K562 (cell line): ENCODE measurements around the gene SPI1. TPM values are rescaled to one million over a fixed set of nuclear protein-coding genes. Genes with fewer than 3 reads are reported as not detected.

Experiments used
- ARID2 ChIP-seq: fragments of 450-650 bp; IDR thresholded peaks from 2 replicates; pipeline ENCODE4 v1.6.1; 2017; ENCODE audit warnings: antibody characterized with exemption, mild to moderate bottlenecking
- ATF7 ChIP-seq: fragments of 450-650 bp; IDR thresholded peaks from 2 replicates; pipeline ENCODE4 v1.7.1; 2014; ENCODE audit warnings: mild to moderate bottlenecking, moderate library complexity
- BHLHE40 ChIP-seq: IDR thresholded peaks from 2 replicates; pipeline ENCODE4 v1.6.1; 2011; ENCODE audit warnings: low read length, improper control_type of control experiment
- CEBPB ChIP-seq: fragments of 450-650 bp; IDR thresholded peaks from 2 replicates; pipeline ENCODE4 v1.6.1; 2016; ENCODE audit warnings: missing genetic modification characterization, missing compliant biosample characterization
- CHD4 ChIP-seq: fragments of 200-600 bp; sonication (generic); IDR thresholded peaks from 3 replicates; pipeline ENCODE4 v1.6.1; 2012; ENCODE audit warnings: low read depth, mild to moderate bottlenecking, mixed read lengths, low read length, inconsistent platforms; ENCODE audit not compliant: insufficient read depth, insufficient replicate concordance, poor library complexity, severe bottlenecking
- DPF2 ChIP-seq: fragments of 450-650 bp; IDR thresholded peaks from 2 replicates; pipeline ENCODE4 v1.6.1; 2016
- ESRRA ChIP-seq: fragments of 450-650 bp; IDR thresholded peaks from 2 replicates; pipeline ENCODE4 v1.6.1; 2014; ENCODE audit warnings: low read depth, mild to moderate bottlenecking, moderate library complexity, borderline replicate concordance
- FOXK1 ChIP-seq: sonication (generic); formaldehyde crosslinking; IDR thresholded peaks from 2 replicates; pipeline ENCODE4 v1.8.0; 2022; ENCODE audit warnings: missing genetic modification reagents, mild to moderate bottlenecking, borderline replicate concordance
- GABPB1 ChIP-seq: sonication (generic); formaldehyde crosslinking; IDR thresholded peaks from 2 replicates; pipeline ENCODE4 v1.8.0; 2022; ENCODE audit warnings: mild to moderate bottlenecking, missing genetic modification reagents
- GTF2E2 ChIP-seq: fragments of 200-800 bp; sonication (Bioruptor generic); IDR thresholded peaks from 2 replicates; pipeline ENCODE4 v1.6.1; 2016; ENCODE audit warnings: missing genetic modification characterization, missing compliant biosample characterization
- HDAC1 ChIP-seq, 2 experiments: fragments of 450-650 bp; IDR thresholded peaks; 2 replicates each; pipeline ENCODE4 v1.6.1; 2016 to 2017; ENCODE audit warnings: inconsistent platforms in 1 of 2, mild to moderate bottlenecking in 1 of 2, moderate library complexity in 1 of 2
- KLF16 ChIP-seq: IDR thresholded peaks from 2 replicates; pipeline ENCODE4 v1.6.1; 2016; ENCODE audit warnings: antibody characterized with exemption
- NCOA2 ChIP-seq, 2 experiments: fragments of 450-650 bp; IDR thresholded peaks; 2 replicates each; pipeline ENCODE4 v1.6.1; 2018; ENCODE audit warnings: mild to moderate bottlenecking in 2 of 2, moderate library complexity in 1 of 2; ENCODE audit not compliant: partially characterized antibody in 2 of 2
- NEUROD1 ChIP-seq: fragments of 150-350 bp; IDR thresholded peaks from 2 replicates; pipeline ENCODE4 v1.6.1; 2014; ENCODE audit warnings: borderline replicate concordance, low read length, low read depth; ENCODE audit not compliant: partially characterized antibody
- NRF1 ChIP-seq, 2 experiments: fragments of 450-650 bp; IDR thresholded peaks in 1 of 2; conservative IDR thresholded peaks in 1 of 2; 2 replicates each; pipeline ENCODE4 v1.6.1; 2014; ENCODE audit warnings: mild to moderate bottlenecking in 2 of 2
- SMARCA5 ChIP-seq: fragments of 450-650 bp; IDR thresholded peaks from 2 replicates; pipeline ENCODE4 v1.6.1; 2016
- SMC3 ChIP-seq: conservative IDR thresholded peaks from 2 replicates; pipeline ENCODE4 v1.6.1; 2011; ENCODE audit warnings: low read depth, low read length, improper control_type of control experiment; ENCODE audit not compliant: insufficient read depth
- ZBTB7A ChIP-seq: IDR thresholded peaks from 2 replicates; pipeline ENCODE4 v1.6.1; 2011; ENCODE audit warnings: low read depth, mild to moderate bottlenecking, low read length, moderate library complexity, borderline replicate concordance; ENCODE audit not compliant: control insufficient read depth
- ZNF57 ChIP-seq: fragments of 450-650 bp; formaldehyde crosslinking; IDR thresholded peaks from 2 replicates; pipeline ENCODE4 v1.4.0; 2020; ENCODE audit warnings: mild to moderate bottlenecking, moderate library complexity
- ZNF644 ChIP-seq: fragments of 200-800 bp; sonication (Bioruptor generic); IDR thresholded peaks from 2 replicates; pipeline ENCODE4 v1.6.1; 2016; ENCODE audit warnings: low read depth, missing genetic modification characterization, missing compliant biosample characterization
- polyA plus RNA-seq, 8 experiments: library from polyadenylated mRNA; depleted of rRNA in 4 of 8; stranded (reverse) in 5 of 8; unstranded in 3 of 8; fragments of >200 nt; fragmentation: Nextera tagmentation in 2 of 8; fragmentation: Illumina TruSeq in 1 of 8; extraction: Ambion mirVana in 2 of 8; extraction: Trizol in 1 of 8; gene quantifications; 2 replicates each; pipeline versions ENCODE4 v1.2.1 to v1.2.3, GENCODE V29; 2011 to 2014; ENCODE audit warnings: inconsistent platforms in 1 of 8, missing spikeins in 1 of 8
- total RNA-seq, 7 experiments: library from RNA; depleted of rRNA in 6 of 7; stranded (reverse); fragments of >200 nt in 6 of 7; fragmentation: Illumina TruSeq in 2 of 7; extraction: Trizol in 2 of 7; gene quantifications; 2 replicates each; pipeline versions ENCODE4 v1.2.1 to v1.2.3, GENCODE V29; 2011 to 2021; ENCODE audit warnings: low replicate concordance in 1 of 7
- TF ChIP-seq, protein P1 (sequence below): fragments of 450-650 bp; IDR thresholded peaks from 2 replicates; pipeline ENCODE4 v1.6.1; 2016
- TF ChIP-seq, protein P2 (sequence below): sonication (generic); formaldehyde crosslinking; IDR thresholded peaks from 2 replicates; pipeline ENCODE4 v1.8.0; 2022; ENCODE audit warnings: missing genetic modification reagents, mild to moderate bottlenecking, moderate library complexity, borderline replicate concordance
- TF ChIP-seq, protein P3 (sequence below): fragments of 250-450 bp; sonication (Bioruptor Pico); IDR thresholded peaks from 2 replicates; pipeline ENCODE4 v1.5.1; 2021; ENCODE audit warnings: mild to moderate bottlenecking
- TF ChIP-seq, protein P4 (sequence below): sonication (generic); formaldehyde crosslinking; IDR thresholded peaks from 2 replicates; pipeline ENCODE4 v1.8.0; 2023; ENCODE audit warnings: mild to moderate bottlenecking, missing genetic modification reagents

The SPI1 gene
- total and polyA plus RNA-seq, 9 of the 15 experiments (the other 6 are each of a cell fraction or from before 2014, with no cell fraction given) = 0.10 to 33.7 (median 10.3) TPM

DNA sequence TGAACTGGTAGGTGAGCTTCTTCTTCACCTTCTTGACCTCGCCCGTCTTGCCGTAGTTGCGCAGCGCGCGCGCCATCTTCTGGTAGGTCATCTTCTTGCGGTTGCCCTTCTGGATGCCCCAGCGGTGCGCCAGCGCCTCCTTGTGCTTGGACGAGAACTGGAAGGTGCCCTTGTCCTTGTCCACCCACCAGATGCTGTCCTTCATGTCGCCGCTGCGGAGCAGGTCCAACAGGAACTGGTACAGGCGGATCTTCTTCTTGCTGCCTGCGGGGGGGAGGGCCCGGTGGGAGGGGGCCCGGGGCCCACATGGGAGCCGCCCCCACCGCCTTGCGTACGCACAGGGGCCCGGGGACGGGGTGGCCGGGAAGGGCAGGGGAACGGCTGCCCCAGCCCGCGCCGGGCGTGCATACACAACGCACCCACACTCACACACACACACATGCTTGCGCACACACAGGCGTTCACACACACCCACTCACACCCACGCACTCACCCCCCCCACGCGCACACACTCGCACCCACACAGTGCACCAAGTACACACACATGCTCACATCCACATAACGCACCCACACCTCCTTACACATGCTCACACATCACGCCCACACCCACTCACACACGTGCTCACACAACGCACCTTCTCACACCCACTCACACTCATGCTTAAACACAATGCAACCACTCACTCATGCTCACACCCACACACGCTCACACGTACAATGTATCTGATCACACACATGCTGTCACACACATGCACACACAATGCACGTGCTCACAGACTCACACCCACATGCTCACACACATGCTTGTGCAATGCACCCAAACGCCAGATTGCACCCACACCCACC, 22.8 kb downstream of the SPI1 start (continued):
- no peak for TF ChIP-seq FOXK1
- peak; percentile 94 for TF ChIP-seq ARID2
- TF ChIP-seq, protein P1, sequence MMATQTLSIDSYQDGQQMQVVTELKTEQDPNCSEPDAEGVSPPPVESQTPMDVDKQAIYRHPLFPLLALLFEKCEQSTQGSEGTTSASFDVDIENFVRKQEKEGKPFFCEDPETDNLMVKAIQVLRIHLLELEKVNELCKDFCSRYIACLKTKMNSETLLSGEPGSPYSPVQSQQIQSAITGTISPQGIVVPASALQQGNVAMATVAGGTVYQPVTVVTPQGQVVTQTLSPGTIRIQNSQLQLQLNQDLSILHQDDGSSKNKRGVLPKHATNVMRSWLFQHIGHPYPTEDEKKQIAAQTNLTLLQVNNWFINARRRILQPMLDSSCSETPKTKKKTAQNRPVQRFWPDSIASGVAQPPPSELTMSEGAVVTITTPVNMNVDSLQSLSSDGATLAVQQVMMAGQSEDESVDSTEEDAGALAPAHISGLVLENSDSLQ = peak; percentile 41; the same call in 1 of the 2 replicates
- TF ChIP-seq GTF2E2 = no peak
- no peak for TF ChIP-seq ZNF644 (tag)
- TF ChIP-seq NEUROD1 = peak; percentile 22
- TF ChIP-seq ESRRA = peak; percentile 99
- TF ChIP-seq NCOA2 (IDR thresholded peaks at IDR 0.05; ENCODE audit: partially characterized antibody in 2 of 2) = no peak
- TF ChIP-seq, protein P2, sequence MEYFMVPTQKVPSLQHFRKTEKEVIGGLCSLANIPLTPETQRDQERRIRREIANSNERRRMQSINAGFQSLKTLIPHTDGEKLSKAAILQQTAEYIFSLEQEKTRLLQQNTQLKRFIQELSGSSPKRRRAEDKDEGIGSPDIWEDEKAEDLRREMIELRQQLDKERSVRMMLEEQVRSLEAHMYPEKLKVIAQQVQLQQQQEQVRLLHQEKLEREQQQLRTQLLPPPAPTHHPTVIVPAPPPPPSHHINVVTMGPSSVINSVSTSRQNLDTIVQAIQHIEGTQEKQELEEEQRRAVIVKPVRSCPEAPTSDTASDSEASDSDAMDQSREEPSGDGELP (CRISPR knock-in tag) = peak; percentile 81
- peak in 1 of 2 experiments; percentile 53; a peak in 1 of 4 replicates for TF ChIP-seq HDAC1 (IDR thresholded peaks at IDR 0.05)
- peak; percentile 42; the same call in 1 of the 2 replicates for TF ChIP-seq ZBTB7A
- TF ChIP-seq, protein P3, sequence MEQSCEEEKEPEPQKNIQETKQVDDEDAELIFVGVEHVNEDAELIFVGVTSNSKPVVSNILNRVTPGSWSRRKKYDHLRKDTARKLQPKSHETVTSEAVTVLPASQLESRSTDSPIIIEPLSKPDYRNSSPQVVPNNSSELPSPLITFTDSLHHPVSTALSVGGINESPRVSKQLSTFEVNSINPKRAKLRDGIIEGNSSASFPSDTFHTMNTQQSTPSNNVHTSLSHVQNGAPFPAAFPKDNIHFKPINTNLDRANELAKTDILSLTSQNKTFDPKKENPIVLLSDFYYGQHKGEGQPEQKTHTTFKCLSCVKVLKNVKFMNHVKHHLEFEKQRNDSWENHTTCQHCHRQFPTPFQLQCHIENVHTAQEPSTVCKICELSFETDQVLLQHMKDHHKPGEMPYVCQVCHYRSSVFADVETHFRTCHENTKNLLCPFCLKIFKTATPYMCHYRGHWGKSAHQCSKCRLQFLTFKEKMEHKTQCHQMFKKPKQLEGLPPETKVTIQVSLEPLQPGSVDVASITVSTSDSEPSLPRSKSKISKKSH (CRISPR knock-in tag) = no peak
- TF ChIP-seq SMARCA5 = 0 out of 2 replicates have a peak, but pooled peaks have one; percentile 34
- TF ChIP-seq NRF1 (conservative IDR thresholded peaks at IDR 0.05 in 1 of 2, IDR thresholded peaks at IDR 0.05 in 1 of 2) = peak; percentile 29 to 56; a peak in 3 of 4 replicates
- TF ChIP-seq, protein P4, sequence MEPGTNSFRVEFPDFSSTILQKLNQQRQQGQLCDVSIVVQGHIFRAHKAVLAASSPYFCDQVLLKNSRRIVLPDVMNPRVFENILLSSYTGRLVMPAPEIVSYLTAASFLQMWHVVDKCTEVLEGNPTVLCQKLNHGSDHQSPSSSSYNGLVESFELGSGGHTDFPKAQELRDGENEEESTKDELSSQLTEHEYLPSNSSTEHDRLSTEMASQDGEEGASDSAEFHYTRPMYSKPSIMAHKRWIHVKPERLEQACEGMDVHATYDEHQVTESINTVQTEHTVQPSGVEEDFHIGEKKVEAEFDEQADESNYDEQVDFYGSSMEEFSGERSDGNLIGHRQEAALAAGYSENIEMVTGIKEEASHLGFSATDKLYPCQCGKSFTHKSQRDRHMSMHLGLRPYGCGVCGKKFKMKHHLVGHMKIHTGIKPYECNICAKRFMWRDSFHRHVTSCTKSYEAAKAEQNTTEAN (CRISPR knock-in tag) = peak; percentile 99
- TF ChIP-seq SMC3 = peak; percentile 99
- no peak for TF ChIP-seq CHD4
- TF ChIP-seq ZNF57 (CRISPR knock-in tag) = no peak
- TF ChIP-seq ATF7 = peak; percentile 24; the same call in 1 of the 2 replicates
- peak; percentile 83 for TF ChIP-seq GABPB1
- TF ChIP-seq BHLHE40 = peak; percentile 48
- TF ChIP-seq DPF2 = peak; percentile 42; the same call in 1 of the 2 replicates
- peak; percentile 78 for TF ChIP-seq KLF16
- TF ChIP-seq CEBPB (tag) = no peak
